Stomach smooth muscle (tissue), 2 donors: ENCODE results near the gene CD7.

Source experiments
- H3K27ac ChIP-seq: one replicate; pipeline ENCODE4 v1.7.0; 2013; ENCODE audit warnings: mild to moderate bottlenecking, low read length, inconsistent platforms
- H3K27me3 ChIP-seq, 2 donors: one replicate each; pipeline ENCODE4 v1.7.0; 2013; ENCODE audit warnings: low read length in 2 of 2; ENCODE audit not compliant: insufficient read depth in 2 of 2, control insufficient read depth in 1 of 2
- H3K36me3 ChIP-seq, 2 donors: one replicate each; pipeline ENCODE4 v1.7.0; 2013; ENCODE audit warnings: low read length in 2 of 2; ENCODE audit not compliant: control insufficient read depth in 2 of 2, insufficient read depth in 2 of 2
- H3K4me1 ChIP-seq: one replicate; pipeline ENCODE4 v1.7.0; 2013; ENCODE audit warnings: low read length; ENCODE audit not compliant: control insufficient read depth, insufficient read depth
- H3K4me3 ChIP-seq, 2 donors: one replicate each; pipeline ENCODE4 v1.7.0; 2013; ENCODE audit warnings: low read length in 2 of 2
- H3K9ac ChIP-seq, 2 donors: one replicate each; pipeline ENCODE4 v1.7.0; 2013; ENCODE audit warnings: low read length in 2 of 2, mild to moderate bottlenecking in 1 of 2
- H3K9me3 ChIP-seq, 2 donors: one replicate each; pipeline ENCODE4 v1.7.0; 2013; ENCODE audit warnings: low read length in 2 of 2; ENCODE audit not compliant: control insufficient read depth in 2 of 2
- donor health status: healthy.
- donor health status: Pancreatic carcinoma.

CD7 gene

DNA sequence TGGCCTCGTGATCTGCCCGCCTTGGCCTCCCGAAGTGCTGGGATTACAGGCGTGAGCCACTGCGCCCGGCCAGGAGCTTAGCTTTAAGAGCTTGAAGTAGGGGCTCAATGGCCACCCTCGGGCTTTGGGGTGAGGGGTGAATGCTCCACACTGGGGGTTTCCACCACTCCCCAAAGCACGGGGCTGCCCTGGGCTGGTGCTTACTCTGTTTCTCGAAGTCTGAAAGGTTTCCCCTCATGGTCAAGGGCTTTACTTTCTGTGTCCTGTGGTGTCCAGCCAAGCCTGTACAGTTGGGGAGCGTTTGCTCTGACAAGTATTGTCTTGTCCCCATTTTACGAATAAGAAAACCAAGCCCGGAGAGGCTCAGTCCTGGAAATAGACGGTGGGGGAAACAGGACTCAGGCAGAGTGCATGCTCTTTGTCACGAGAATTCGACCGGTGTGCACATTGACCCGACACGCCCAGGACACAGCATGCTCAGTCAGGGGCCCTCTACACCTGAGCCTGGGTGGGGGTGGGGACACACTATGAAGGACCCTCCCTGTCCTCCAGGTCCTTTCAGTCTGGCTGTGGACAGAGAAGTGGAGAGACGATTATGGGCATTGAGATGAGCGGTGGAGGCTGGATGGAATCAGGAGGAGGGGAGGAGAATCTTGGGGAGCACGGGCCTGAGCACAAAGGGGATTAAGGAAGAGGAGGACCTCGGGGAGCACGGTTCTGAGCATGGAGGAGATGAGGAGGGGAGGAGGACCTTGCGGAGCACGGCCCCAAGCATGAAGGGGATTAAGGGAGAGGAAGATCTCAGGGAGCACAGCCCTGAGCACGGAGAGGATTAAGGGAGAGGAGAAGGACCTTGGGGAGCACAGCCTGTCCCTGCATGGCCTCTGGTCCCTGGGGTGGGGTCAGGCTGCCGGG lies 7.5 kb downstream of the CD7 start:
- Histone ChIP-seq H3K27ac (no peak overlapping the region), H3K9me3 (no peaks in the 10 kb centered on the region), H3K4me3 (no peak overlapping the region), H3K9ac (no peak overlapping the region), H3K27me3 (peaks cover 22 to 25% of the 10 kb centered on the region in 2 donors), H3K36me3 (no peaks in the 10 kb centered on the region), H3K4me1 (no peaks in the 10 kb centered on the region)

DNA sequence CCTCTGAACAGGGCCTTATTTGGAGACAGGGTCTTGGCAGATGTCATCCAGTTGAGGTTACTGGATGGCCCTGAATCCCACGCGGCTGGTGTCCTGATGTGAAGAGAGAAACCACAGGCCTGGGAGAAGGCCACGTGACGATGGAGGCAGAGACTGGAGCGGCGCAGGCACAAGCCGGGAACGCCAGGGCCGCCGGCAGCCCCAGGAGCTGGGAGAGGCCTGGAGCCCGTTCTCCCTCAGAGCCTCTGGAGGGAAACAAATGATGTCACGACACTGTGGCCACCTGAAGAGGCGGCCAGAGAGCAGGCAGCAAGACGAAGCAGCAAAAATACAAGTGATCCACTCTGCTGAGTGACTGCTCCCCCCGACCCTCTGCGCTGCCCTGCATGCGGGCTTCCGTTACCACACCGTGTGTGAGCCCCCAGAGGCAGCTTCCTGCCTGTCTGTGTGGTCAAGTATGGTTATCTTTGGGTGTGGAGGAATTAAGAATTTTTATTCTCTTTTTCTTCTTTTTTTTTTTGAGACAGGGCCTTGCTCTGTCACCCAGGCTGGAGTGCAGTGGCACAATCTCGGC lies 11.6 kb downstream of the CD7 start:
- no peaks in the 10 kb centered on the region for H3K36me3 ChIP-seq
- peak overlapping the region in 1 of 2 donors; percentile 29 for H3K9ac ChIP-seq
- H3K4me3 ChIP-seq, result no peak overlapping the region
- H3K9me3 ChIP-seq, result no peaks in the 10 kb centered on the region
- no peak overlapping the region for H3K27ac ChIP-seq
- H3K4me1 ChIP-seq, result peaks cover 6% of the 10 kb centered on the region
- peaks cover 5 to 11% of the 10 kb centered on the region in 2 donors for H3K27me3 ChIP-seq

DNA sequence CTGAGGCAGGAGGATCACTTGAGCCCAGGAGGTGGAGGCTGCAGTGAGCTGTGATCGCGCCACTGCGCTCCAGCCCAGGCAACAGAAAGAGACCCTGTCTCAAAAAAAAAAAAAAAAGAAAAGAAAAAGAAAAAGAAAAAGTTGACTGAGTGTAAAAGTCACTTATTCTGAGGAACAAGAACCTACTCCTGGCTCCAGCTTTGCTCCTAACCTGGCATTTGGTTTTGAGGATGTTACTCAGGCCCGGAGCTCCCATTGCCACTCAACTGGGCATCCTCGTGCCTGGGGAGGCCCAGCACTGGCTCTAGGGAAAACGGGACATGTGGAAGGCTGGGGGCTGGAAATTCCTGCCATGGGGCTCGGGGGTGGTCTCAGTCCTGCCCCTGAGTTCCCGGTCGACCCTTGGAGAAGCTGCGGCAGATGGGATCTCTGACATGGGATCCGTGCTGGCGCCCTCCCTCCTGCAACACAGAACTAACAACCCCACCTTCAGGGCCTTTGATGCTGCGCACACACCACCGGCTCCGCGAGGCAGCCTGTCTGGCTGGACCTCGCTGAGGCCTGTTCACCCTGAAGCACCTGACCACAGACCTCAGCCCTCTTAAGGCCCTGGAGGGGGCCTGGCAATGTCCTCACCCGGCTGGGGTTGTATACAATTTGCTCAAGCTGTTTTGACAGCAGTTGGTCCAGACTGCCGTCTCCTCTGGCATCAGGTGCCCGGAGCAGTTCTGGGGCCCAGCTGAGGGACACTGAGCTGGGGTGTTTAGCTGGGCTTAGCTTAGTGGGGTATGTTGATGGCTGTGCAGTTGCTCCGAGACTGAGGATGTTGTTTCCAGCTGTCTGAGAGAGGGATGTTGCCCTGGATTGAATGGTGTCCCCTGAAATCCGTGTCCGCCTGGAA lies 12.3 kb downstream of the CD7 start:
- H3K4me1 ChIP-seq, result peaks cover 6% of the 10 kb centered on the region
- no peaks in the 10 kb centered on the region for H3K36me3 ChIP-seq
- H3K9ac ChIP-seq, result peak overlapping the region in 1 of 2 donors; percentile 29
- H3K9me3 ChIP-seq, result no peaks in the 10 kb centered on the region
- H3K27ac ChIP-seq, result no peak overlapping the region
- H3K4me3 ChIP-seq, result no peak overlapping the region
- peaks cover 0 to 3% of the 10 kb centered on the region in 2 donors for H3K27me3 ChIP-seq

DNA sequence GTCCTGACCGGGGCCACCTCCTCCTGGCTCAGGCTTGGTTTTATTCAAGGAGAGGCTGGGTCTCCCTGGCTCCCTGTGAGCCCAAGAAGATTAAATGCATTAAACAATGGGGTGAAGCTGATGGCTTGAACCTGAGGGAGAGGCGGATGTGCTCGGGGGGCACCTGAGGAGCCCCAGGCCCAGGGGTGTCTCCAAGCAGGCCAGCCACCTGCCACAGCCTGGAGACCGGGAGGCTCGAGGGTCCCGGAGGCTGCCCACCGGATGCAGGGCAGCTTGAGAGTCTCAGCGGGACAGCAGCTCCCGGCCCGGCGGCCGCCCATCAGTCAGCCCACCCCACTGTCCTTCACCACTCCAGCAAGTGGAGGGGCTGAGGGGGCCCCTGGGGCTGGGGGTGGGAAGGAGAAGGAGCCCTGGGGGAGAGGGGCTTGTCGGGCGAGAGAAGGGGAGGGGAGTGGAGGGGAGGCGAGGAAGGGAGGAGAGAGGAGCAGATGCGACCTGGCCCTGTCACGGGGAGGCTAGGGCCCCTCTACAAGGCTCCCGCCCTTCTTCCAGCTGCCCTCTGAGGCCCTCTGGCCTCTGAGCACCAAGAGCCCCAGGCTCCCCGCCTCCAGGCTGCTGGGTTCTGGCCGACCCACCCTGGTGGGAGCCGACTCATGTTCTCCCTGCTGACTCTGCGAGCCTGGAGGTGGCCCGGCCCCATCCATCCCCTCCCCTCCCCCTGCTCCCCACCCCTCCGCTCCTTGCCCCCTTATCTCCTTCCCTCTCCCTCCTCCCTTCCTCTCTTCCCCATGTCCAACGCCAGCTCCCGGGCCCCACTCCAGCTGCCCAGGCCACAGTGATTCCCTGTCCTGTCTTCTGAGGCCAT lies 13.2 kb downstream of the CD7 start:
- no peak overlapping the region for H3K27ac ChIP-seq

DNA sequence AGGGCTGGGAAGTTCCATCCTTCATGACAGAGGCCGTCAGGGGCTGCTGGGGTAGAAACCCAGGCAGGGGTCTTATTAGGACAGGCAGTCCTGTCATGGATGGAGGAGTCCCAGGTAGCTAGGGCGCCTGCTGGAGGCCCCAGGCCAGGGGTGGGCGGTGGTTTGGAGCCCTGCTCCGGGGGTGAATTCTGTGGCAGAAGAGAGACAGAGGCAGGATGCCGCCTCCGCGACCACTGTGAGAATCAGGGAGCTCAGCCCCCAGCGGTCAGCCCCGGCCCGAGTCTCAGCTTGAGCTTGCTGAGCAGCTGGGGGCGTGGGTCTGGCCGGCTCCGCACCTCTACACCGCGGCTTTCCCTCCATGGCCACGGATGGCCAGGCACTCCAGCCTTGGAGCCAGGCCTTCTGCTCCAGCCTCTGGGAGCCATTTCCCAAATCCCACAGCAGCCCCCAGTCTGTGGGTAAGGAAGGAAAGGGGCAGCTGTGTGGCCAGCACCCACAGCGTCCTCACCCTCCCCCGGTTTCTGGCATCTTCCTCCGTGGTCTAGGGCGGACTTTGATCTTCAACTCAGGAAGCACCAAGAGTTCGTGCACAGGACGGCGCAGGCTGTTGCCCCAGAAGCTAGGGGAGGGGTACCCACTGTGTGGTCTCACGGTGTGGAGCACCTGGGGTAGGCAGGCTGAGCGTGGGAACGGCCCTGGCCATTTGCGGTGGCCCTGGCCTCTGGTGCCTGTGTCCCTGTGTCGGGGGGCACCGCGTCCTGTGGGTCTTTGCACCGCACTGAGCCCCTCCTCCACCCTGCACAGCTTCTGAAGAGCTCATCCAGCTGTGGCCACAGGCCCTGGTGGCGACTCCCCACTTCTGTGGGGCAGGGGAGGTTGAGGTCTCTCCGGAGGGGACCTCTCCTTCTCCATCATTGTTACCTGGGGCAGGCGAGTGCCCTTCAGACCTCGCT lies 14.1 kb downstream of the CD7 start:
- H3K4me3 ChIP-seq, result no peak overlapping the region
- H3K27ac ChIP-seq, result no peak overlapping the region
- no peaks in the 10 kb centered on the region for H3K27me3 ChIP-seq
- no peaks in the 10 kb centered on the region for H3K9me3 ChIP-seq
- H3K36me3 ChIP-seq, result no peaks in the 10 kb centered on the region
- no peak overlapping the region for H3K9ac ChIP-seq
- H3K4me1 ChIP-seq, result peaks cover 13% of the 10 kb centered on the region

More for the DNA sequence above, 13.2 kb downstream of the CD7 start:
- no peak overlapping the region for H3K4me3 ChIP-seq
- peaks cover 6% of the 10 kb centered on the region for H3K4me1 ChIP-seq
- H3K9me3 ChIP-seq, result no peaks in the 10 kb centered on the region
- H3K36me3 ChIP-seq, result no peaks in the 10 kb centered on the region
- H3K27me3 ChIP-seq, result peaks cover 0 to 3% of the 10 kb centered on the region in 2 donors
- H3K9ac ChIP-seq, result no peak overlapping the region

DNA sequence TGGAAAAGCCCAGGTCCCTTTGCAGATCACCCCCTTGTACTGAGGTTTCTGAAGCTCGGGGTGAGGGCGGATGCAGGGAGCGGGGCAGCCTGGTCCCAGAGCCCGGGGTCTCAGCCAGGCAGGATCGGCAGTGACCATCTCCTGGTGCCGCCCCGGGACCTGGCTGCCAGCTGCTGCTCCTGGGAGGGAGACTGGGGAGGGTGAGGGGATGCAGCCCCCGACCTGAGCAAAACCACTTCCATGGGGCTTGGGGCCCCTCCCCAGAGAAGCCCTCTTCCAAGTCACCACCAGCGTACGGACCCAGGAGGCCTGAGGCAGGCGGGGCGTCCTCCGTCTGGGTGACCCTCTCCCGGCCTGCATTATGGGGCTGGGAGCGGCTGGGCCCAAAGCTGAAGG lies 14.8 kb downstream of the CD7 start:
- no peak overlapping the region for H3K9ac ChIP-seq
- no peaks in the 10 kb centered on the region for H3K36me3 ChIP-seq
- no peaks in the 10 kb centered on the region for H3K27me3 ChIP-seq
- no peak overlapping the region for H3K27ac ChIP-seq
- H3K4me3 ChIP-seq, result no peak overlapping the region
- no peaks in the 10 kb centered on the region for H3K9me3 ChIP-seq
- H3K4me1 ChIP-seq, result peaks cover 20% of the 10 kb centered on the region

- no peak overlapping the region for H3K9ac ChIP-seq
- H3K36me3 ChIP-seq, result no peaks in the 10 kb centered on the region
- H3K9me3 ChIP-seq, result no peaks in the 10 kb centered on the region
- H3K27me3 ChIP-seq, result no peaks in the 10 kb centered on the region
- H3K27ac ChIP-seq, result no peak overlapping the region
- H3K4me1 ChIP-seq, result peaks cover 25% of the 10 kb centered on the region
- no peak overlapping the region for H3K4me3 ChIP-seq
These were observed 15.4 kb downstream of the CD7 start for GRCh38 chr17:82301916-82302567.

- Histone ChIP-seq H3K27ac (no peak overlapping the region), H3K36me3 (no peaks in the 10 kb centered on the region), H3K9me3 (no peaks in the 10 kb centered on the region), H3K4me3 (no peak overlapping the region), H3K27me3 (no peaks in the 10 kb centered on the region), H3K4me1 (peaks cover 29% of the 10 kb centered on the region), H3K9ac (no peak overlapping the region)
These were observed 16.0 kb downstream of the CD7 start for GRCh38 chr17:82301300-82301915.
